KOPT-K1 (cell line): Measurements from ENCODE around the gene GTPBP3.
A peak's percentile ranks its signal among the peaks of the same experiment; 100 is the strongest.

ENCODE experiments used
- H3K27ac ChIP-seq: fragments of 200-600 bp; sonication (generic); 2 replicates; pipeline ENCODE4 v1.5.1; 2016; ENCODE audit warnings: antibody characterized with exemption, mild to moderate bottlenecking, low read depth, low read length; ENCODE audit not compliant: poor library complexity, severe bottlenecking
- H3K36me3 ChIP-seq: fragments of 200-600 bp; sonication (generic); 2 replicates; pipeline ENCODE4 v1.5.1; 2017; ENCODE audit warnings: antibody characterized with exemption, mild to moderate bottlenecking, low read length, moderate library complexity; ENCODE audit not compliant: insufficient read depth
- H3K9me3 ChIP-seq: fragments of 200-600 bp; sonication (generic); 2 replicates; pipeline ENCODE4 v1.5.1; 2017; ENCODE audit warnings: antibody characterized with exemption, low read length, mild to moderate bottlenecking; ENCODE audit not compliant: insufficient read depth, poor library complexity, severe bottlenecking

Gene GTPBP3

GRCh38 chr19:17329366-17330261 is 7.7 kb upstream of the GTPBP3 start:
- Histone ChIP-seq H3K36me3 (no peaks in the 10 kb centered on the region), H3K27ac (no peak overlapping the region), H3K9me3 (no peaks in the 10 kb centered on the region)

- no peak overlapping the region for H3K27ac ChIP-seq
- no peaks in the 10 kb centered on the region for H3K36me3 ChIP-seq
- H3K9me3 ChIP-seq: no peaks in the 10 kb centered on the region
Measured at GRCh38 chr19:17330262-17331044, 6.9 kb upstream of the GTPBP3 start.

DNA sequence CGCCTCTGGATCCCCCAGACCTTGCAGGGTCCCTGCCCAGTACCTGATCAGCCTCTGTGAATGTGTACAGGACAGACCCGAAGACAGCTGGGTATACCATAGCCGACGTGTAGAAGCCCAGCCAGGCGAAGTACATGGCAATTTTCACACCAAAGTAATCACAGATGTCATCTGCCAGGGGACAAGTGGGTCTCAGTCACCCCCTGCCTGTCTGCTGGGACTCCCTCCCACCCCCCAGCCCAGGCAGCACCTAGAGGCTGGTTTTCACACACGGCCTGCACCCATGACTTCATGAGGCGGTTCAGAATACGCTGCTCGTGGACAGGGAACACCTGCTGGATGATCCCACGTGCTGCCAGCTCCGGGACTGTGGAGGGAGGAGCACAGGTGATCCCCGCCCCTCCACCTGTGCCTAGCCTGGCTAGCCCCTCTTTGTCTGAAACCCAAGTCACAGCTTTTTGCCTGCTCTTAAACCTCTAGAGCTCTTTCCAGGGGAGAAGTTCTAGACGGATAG is 6.3 kb upstream of the GTPBP3 start:
- H3K9me3 ChIP-seq: no peaks in the 10 kb centered on the region
- H3K27ac ChIP-seq: no peak overlapping the region
- no peaks in the 10 kb centered on the region for H3K36me3 ChIP-seq

- Histone ChIP-seq H3K9me3 (no peaks in the 10 kb centered on the region), H3K36me3 (no peaks in the 10 kb centered on the region), H3K27ac (no peak overlapping the region)
Measured at GRCh38 chr19:17332360-17332676, 5.0 kb upstream of the GTPBP3 start.

- H3K9me3 ChIP-seq: no peaks in the 10 kb centered on the region
- H3K27ac ChIP-seq: no peak overlapping the region
- H3K36me3 ChIP-seq: no peaks in the 10 kb centered on the region
Measured at GRCh38 chr19:17332677-17333581, 4.4 kb upstream of the GTPBP3 start.

DNA sequence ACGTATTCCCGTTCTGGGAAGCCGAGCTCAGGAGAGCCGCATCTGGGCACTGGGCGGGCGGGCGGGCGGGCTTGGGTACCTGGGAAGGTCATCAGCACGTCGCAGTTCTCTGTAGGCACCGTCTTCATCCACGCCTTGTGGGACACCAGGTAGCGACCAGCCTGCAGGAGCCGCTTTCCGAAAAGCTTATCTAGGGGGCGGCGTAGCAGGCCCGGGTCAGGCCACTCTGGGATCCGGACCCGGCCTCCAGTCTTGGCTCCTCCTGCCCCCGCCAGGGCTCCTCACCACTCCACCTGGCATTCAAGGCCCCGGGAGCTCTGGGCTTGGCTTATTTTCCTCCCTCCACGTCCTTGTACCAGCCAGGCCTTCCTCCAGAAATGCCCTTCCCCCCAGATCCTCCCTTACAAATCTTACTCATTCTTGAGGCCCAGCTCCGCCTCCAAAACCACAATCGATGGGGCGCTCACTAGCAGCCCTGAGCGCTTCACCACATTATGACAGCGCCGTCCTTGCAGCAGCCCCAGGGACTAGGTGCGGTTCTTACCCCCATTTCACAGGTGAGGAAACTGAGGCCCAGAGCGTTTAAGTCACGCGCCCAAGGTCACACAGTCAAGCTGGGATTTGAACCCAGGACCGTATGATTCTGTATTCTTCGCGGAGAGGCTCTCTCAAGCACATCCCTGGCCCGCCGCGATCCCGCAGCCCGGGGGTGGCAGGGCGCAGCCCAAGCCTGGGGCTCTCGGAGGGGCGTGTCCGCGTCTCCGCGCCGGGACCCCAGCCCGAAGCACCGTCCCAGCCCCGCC is 3.5 kb upstream of the GTPBP3 start:
- Histone ChIP-seq H3K9me3 (no peaks in the 10 kb centered on the region), H3K36me3 (0 out of 2 replicates have a peak, but pooled peaks cover 2% of the 10 kb centered on the region), H3K27ac (peak overlapping the region; percentile 55)

DNA sequence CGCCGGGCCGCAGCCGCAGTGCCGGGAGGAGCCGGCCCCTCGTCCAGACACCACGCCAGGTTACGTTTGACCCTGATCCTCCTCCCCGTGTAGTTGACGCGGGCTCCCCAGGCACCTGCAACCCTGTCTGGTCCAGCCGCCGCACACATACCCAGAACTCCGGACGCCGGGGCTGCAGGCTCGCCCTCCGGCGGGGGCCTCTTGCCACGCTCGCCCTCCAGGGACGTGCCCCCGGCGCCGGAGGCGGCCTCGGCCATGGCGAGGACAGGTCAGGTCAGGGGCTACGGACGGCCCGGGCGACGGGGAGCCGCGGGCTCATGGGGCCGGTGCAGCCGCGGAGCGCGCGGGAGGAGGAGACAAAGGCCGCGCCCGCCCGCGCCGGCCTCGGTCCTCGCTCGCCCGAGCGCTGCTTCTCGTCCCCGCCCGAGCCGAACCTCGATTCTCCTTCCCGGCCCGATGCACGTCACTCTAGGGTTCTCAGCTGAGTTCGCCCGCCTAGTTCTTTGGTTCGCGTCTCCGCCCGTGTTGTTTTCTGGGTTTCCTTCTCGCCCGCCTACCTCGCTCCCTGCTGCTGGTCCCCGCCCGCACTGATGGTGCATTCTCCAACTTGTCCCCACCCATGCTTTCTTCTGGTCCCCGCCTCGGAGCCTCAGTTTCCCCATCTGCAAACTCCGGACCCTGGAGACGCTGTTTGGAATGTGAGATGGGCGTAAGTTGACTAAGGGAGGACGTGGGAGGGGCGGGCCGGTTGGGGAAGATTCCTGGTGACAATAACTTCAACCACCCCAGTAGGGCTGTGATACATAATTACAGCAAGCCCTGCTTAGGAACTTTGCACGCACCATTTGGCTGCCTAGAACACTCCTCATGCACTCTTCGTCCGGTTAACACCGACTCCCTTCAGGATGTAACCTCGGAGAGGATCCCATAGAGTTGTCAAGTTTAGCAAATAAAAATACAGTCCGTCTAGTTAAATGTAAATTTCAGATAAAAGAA is 2.6 kb upstream of the GTPBP3 start, which contains the start of gene ANO8:
TSS of gene ANO8 (minus strand) at position 442 of the 996 bp plus-strand sequence. CDS start at position 257, 185 bp downstream.
- H3K9me3 ChIP-seq: no peaks in the 10 kb centered on the region
- H3K27ac ChIP-seq: peak within 1 kb of the TSS; percentile 55
- 0 out of 2 replicates have a peak, but pooled peaks cover 4% of the 10 kb centered on the region for H3K36me3 ChIP-seq

- no peak overlapping the region for H3K27ac ChIP-seq
- 0 out of 2 replicates have a peak, but pooled peaks cover 4% of the 10 kb centered on the region for H3K36me3 ChIP-seq
Measured at GRCh38 chr19:17335575-17335974, 1.8 kb upstream of the GTPBP3 start.

DNA sequence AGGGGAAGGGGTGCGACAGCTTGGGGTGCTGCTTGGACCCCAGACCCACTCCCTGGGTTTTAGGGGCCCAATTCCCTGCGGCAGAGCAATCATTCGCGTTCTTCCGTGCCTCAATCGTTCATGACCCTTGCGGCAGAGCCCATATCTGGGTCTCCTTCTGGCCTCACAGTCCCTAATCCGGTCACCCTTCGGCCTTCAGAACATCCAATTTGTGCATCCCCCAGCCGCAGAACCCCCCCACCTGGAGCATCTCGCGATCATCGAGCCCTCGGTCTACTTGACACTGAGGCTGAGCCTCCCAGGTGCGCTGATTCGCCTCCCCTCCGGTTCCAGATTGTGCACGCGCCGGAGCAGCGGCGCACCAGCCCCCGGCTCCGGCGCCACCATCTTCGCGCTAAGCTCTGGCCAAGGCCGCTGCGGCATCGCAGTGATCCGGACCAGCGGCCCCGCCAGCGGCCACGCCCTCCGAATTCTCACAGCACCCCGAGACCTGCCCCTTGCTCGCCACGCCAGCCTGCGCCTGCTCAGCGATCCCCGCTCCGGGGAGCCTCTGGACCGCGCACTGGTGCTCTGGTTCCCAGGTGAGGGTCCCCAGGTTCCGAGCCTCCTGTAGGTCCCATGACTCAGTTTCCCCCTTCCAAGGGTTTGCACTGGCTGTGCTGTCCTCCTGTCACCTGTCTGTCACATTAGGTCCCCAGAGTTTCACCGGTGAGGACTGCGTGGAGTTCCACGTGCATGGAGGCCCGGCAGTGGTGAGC is 501 bp downstream of the GTPBP3 start:
- Histone ChIP-seq H3K27ac (peak overlapping the region; percentile 72), H3K36me3 (peaks cover 25% of the 10 kb centered on the region), H3K9me3 (no peaks in the 10 kb centered on the region)

More at GRCh38 chr19:17335575-17335974, 1.8 kb upstream of the GTPBP3 start:
- H3K9me3 ChIP-seq: no peaks in the 10 kb centered on the region

DNA sequence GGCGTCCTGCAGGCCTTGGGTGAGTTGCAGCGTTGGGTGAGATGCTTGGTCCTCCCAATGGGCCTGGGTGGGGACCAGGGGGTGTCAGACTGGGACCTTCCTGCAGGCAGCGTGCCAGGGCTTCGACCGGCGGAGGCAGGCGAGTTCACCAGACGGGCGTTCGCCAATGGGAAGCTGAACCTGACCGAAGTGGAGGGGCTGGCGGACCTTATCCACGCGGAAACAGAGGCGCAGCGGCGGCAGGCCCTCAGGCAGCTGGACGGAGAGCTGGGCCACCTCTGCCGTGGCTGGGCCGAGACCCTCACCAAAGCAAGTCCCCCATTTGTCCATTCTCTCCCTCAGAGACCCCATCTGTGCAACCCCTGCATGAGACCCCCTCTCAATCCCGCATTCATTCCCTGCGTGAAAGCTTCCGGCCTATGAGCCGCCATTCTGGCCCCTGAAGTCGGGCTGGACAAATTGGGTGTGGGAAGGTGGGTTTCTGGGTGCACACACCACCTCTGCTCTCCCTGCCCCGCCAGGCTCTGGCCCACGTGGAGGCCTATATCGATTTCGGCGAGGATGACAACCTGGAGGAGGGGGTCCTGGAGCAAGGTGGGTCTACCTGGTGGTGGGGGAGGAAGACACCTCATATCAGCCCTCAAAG is 1.2 kb downstream of the GTPBP3 start:
- Histone ChIP-seq H3K27ac (peak overlapping the region; percentile 72), H3K9me3 (no peaks in the 10 kb centered on the region), H3K36me3 (peaks cover 29% of the 10 kb centered on the region)

- Histone ChIP-seq H3K36me3 (peaks cover 35% of the 10 kb centered on the region), H3K27ac (no peak overlapping the region), H3K9me3 (no peaks in the 10 kb centered on the region)
Measured at GRCh38 chr19:17339088-17339741, 1.9 kb downstream of the GTPBP3 start.
